Retinal pigment epithelial cell (primary cell): ENCODE data around the gene DPT.

Experiments used
- DNase-seq: peaks from one replicate; pipeline ENCODE4 v3.0.0-alpha.2; 2010; ENCODE audit warnings: low read depth
- H3K4me3 ChIP-seq: 2 replicates; pipeline ENCODE4 v1.5.1; 2011; ENCODE audit warnings: mild to moderate bottlenecking, low read length, control low read depth, moderate library complexity
- TF ChIP-seq, protein P1 (sequence below): conservative IDR thresholded peaks from 2 replicates; pipeline ENCODE4 v1.5.1; 2011; ENCODE audit warnings: low read depth, low read length, control low read depth, inconsistent platforms

DPT gene

DNA sequence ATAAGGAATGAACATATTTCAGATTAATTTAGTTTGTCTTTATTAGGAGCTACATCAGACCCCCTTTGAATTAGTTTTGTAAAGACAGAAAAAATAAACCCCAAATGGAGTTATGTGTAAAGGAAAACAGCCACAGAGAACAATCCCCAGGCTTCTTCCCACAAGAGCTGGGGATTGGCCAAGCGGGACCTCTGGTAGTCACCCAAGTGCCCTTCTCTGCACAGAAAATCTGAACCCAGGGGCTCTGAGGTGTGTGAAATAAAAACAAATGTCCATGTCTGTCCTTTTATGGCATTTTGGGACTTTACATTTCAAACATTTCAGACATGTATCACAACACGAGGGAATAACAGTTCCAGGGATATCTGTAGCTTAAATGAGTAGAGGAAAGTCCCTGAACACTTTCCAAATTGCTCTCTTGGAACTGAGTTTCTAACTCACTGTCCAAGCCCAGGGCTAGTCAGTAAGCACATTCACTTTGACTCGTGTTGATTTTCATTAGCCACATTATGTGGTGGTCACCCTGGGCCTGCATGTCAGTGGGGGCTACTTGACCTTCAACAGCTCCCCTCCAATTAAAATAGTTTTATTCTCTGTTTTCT lies 22.5 kb downstream of the DPT start:
- DNase-seq, result no peak
- H3K4me3 ChIP-seq, result no peak overlapping the region
- TF ChIP-seq, protein P1, sequence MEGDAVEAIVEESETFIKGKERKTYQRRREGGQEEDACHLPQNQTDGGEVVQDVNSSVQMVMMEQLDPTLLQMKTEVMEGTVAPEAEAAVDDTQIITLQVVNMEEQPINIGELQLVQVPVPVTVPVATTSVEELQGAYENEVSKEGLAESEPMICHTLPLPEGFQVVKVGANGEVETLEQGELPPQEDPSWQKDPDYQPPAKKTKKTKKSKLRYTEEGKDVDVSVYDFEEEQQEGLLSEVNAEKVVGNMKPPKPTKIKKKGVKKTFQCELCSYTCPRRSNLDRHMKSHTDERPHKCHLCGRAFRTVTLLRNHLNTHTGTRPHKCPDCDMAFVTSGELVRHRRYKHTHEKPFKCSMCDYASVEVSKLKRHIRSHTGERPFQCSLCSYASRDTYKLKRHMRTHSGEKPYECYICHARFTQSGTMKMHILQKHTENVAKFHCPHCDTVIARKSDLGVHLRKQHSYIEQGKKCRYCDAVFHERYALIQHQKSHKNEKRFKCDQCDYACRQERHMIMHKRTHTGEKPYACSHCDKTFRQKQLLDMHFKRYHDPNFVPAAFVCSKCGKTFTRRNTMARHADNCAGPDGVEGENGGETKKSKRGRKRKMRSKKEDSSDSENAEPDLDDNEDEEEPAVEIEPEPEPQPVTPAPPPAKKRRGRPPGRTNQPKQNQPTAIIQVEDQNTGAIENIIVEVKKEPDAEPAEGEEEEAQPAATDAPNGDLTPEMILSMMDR, result no peak

DNA sequence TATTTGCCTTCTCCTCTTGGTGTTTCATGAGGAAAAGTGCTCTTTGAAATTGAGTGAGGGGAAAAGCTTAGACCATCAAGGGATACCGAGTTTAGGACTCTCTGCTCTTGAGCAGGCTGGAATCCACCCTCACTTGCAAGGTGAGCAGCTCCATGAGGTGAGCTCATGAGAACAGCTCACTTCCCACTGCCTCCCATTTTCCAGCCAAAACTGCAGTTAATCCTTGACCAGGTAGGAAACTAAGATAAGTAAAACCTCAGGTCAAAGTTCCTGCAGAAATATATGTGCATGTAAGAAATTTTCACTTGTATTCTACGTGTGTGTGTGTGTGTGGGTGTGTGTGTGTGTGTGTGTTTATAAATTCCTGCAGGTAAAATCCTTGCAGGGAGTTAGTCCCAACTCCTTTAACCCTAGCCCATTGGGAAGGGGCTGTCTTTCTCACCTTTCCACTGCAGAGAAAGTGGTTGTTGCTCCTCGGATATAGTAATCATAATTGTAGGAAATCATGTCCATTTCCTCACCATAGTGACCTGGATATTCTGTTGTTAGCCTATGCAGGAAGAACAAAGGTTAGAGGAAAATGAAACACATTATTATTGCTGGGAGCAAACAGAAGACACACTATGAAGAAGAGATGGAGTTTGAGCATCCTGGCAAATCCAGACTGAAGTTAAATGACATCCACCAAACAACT lies 28.3 kb downstream of the DPT start:
- no peak overlapping the region for H3K4me3 ChIP-seq
- TF ChIP-seq, protein P1, result no peak
- no peak for DNase-seq

DNA sequence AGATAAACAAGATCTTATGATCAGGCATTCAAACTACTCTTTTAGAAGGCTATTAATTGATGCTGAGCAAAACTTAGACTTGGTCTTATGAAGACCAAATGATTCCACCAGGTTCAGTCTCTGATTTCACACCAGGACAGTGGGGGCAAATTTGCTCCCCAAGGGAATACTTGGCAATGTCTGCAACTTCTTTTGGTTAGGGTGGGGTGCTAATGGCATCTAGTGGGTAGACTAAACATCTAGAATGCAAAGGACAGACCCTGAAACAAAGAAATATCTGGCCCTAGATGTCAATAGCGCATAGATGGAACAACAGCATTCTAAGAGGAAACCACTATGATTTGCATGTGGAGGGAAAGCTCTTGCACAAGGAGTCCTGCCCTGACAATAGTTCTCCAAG lies 30.6 kb downstream of the DPT start:
- DNase-seq, result no peak
- no peak overlapping the region for H3K4me3 ChIP-seq
- TF ChIP-seq, protein P1, result no peak

GRCh38 chr1:168697356-168698126 lies 31.5 kb downstream of the DPT start:
- H3K4me3 ChIP-seq, result no peak overlapping the region
- TF ChIP-seq, protein P1, result no peak

DNA sequence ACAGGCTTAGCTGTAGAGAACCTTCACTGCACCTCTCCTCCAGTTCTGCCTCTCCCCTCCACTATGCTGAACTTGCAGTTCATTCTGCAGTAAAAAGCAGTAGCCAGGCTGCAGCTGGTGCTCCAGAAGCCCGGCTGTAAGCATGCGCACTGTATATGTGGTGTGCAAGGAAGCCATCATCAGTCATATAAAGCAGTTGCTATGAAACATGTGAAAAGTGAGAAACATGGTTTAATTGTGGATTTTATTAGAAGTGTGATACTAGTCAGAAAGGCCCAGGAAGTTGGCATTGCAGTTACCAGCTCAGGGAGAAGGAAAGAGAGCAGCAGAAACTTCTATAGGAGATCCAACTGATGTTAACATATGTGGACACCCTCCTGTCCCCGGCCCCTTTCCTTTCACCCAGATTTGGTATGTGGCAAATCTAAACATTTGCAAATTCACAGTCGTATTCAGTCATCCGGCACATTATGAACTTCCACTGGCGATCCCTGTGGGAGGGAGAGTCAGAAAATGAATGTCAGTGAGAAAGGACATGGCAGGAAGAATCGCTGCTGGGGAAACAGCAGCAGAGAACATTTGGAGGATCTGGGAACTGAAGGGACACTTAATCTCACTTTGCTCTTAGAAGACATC lies 32.8 kb downstream of the DPT start:
- no peak for DNase-seq
- TF ChIP-seq, protein P1, result no peak
- no peak overlapping the region for H3K4me3 ChIP-seq

More at GRCh38 chr1:168697356-168698126, 31.5 kb downstream of the DPT start:
- DNase-seq, result no peak

DNA sequence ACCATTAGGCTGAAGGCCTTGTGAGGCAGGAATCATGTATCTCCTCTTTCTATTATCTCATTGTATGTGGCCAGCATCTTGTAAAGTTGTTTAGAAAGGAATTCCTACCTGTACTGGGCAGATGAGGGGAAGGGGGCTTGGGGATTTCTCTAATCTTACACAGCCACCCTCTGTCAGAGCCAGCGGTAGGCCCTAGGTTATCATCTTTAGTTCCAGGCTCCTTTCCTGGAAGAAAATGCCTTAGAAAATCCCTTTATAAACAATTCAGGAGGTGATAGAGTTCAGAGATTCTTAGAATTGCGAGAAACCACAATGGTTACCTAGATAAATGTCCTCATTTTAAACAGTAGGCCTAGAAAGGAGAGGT lies 35.2 kb downstream of the DPT start:
- DNase-seq, result no peak
- no peak overlapping the region for H3K4me3 ChIP-seq
- TF ChIP-seq, protein P1, result no peak
